Upper lobe of right lung (tissue), 1 donor: ENCODE measurements around the gene OVCH1. TPM values are rescaled to one million over a fixed set of nuclear protein-coding genes. Genes with fewer than 3 reads are reported as not detected.

ENCODE experiments used
- ATAC-seq: fragments of 200-7000 bp; cut with Tn5 transposase; one replicate; pipeline ENCODE4 v1.9.1; 2020; ENCODE audit warnings: mild to moderate bottlenecking, moderate library complexity
- DNase-seq: peaks from one replicate; pipeline ENCODE4 v3.0.0-alpha.2; 2020
- H3K27ac ChIP-seq: fragments of 200-600 bp; one replicate; pipeline ENCODE4 v1.8.0; 2022
- H3K27me3 ChIP-seq: fragments of 200-600 bp; one replicate; pipeline ENCODE4 v1.8.0; 2022; ENCODE audit warnings: mild to moderate bottlenecking
- H3K36me3 ChIP-seq: fragments of 200-600 bp; one replicate; pipeline ENCODE4 v1.8.0; 2022
- H3K4me1 ChIP-seq: fragments of 200-600 bp; one replicate; pipeline ENCODE4 v1.8.0; 2022
- H3K4me3 ChIP-seq: fragments of 200-600 bp; one replicate; pipeline ENCODE4 v1.8.0; 2022; ENCODE audit warnings: mild to moderate bottlenecking
- H3K9me3 ChIP-seq: fragments of 200-600 bp; one replicate; pipeline ENCODE4 v1.8.0; 2022
- intact Hi-C: fragments of 100-400 bp; cut with DNase I; formaldehyde crosslinking; loops from one replicate; pipeline ENCODE4 v1.11.0; 2022
- total RNA-seq: library from RNA; stranded (reverse); fragmentation: NEBNext Ultra II Directional; extraction: Animal tissue kit (Norgen Biotek cat#: 25700); gene quantifications from one replicate; pipeline ENCODE4 v1.2.1, GENCODE V29; 2021
- TF ChIP-seq, protein P1 (sequence below): fragments of 200-600 bp; IDR thresholded peaks from one replicate; pipeline ENCODE4 v1.8.0; 2022; ENCODE audit warnings: antibody characterized with exemption
- donor health status: DM: no; HTN: yes; CAD: no; lungs with severe emphysema.

OVCH1 gene
- total RNA-seq, 1 donor from 2014 or later = 2.0 TPM

DNA sequence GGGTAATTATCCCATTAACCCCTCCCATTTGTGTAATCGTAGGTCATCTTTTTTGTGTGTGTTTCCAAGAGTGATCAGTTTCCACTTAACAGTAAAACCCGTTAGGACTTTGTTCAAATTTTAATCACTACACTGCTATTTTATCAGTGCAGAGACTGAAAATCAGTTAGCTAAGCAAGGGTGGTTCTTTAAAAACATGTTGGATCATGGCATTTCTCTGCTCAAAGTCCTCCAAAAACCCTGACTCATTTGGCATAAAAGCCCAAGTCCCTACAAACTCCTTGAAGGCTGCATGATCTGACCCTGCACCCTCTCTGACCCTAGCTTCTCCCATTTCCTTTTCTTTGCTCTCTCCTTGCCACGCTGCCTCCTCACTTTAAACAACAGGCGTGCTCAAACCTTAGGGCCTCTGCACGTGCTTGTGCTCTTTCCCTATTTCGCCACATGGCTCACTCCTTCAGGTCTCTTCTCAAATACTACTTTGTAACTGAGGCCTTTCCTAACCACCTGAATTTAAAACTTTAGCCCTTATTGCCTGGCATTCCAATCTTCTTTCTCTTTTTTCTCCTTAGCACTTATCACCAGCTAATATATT lies 13.2 kb upstream of the OVCH1 start:
- Histone ChIP-seq H3K9me3 (no peaks in the 10 kb centered on the region), H3K4me3 (no peak overlapping the region), H3K4me1 (no peaks in the 10 kb centered on the region), H3K36me3 (peaks cover 13% of the 10 kb centered on the region), H3K27me3 (no peaks in the 10 kb centered on the region), H3K27ac (no peak overlapping the region)
- DNase-seq (no peak), ATAC-seq (no peak)
- TF ChIP-seq, protein P1, sequence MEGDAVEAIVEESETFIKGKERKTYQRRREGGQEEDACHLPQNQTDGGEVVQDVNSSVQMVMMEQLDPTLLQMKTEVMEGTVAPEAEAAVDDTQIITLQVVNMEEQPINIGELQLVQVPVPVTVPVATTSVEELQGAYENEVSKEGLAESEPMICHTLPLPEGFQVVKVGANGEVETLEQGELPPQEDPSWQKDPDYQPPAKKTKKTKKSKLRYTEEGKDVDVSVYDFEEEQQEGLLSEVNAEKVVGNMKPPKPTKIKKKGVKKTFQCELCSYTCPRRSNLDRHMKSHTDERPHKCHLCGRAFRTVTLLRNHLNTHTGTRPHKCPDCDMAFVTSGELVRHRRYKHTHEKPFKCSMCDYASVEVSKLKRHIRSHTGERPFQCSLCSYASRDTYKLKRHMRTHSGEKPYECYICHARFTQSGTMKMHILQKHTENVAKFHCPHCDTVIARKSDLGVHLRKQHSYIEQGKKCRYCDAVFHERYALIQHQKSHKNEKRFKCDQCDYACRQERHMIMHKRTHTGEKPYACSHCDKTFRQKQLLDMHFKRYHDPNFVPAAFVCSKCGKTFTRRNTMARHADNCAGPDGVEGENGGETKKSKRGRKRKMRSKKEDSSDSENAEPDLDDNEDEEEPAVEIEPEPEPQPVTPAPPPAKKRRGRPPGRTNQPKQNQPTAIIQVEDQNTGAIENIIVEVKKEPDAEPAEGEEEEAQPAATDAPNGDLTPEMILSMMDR = no peak
- intact Hi-C loops = no loop called here

DNA sequence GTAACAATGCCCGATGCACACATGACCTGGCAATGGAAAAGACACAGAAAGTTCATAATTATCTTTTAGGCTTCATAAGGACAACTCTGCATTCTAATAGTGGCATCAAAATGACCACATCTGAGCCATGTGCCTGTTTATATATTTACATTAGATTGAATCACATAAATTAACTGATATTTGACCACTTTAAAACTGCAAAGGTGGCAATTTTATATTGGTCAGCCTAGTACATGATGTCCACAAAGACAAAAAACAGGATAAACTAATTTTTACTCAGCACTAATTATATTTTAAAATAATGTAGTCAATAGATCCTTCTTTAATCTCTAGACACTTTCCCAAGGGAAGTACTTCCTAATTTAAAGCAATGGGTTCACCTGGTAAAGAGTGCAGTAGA lies 12.0 kb upstream of the OVCH1 start:
- intact Hi-C loops = no loop called here
- Histone ChIP-seq H3K36me3 (peaks cover 18% of the 10 kb centered on the region), H3K9me3 (no peaks in the 10 kb centered on the region), H3K4me3 (no peak overlapping the region), H3K4me1 (no peaks in the 10 kb centered on the region), H3K27ac (no peak overlapping the region), H3K27me3 (no peaks in the 10 kb centered on the region)
- DNase-seq (no peak), ATAC-seq (no peak)
- TF ChIP-seq, protein P1 = no peak

DNA sequence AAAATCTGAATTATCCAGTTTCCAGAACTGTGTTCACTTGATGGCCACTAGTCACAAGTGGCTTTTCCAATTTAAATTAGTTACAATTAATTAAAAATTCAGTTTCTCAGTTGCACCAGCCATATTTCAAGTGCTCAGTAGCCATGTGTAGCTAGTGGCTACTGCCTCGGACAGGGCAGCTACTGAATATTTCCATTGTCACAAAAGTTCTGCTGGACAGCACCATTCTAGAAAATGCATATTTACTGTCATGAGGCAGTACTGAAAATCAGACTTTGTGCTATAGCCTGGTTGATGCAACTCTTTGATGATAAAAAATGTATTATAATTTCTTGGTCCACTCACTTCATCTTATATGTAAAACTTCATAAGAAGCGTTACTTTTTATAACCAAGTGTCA lies 11.5 kb upstream of the OVCH1 start:
- Histone ChIP-seq H3K4me3 (no peak overlapping the region), H3K27me3 (no peaks in the 10 kb centered on the region), H3K9me3 (no peaks in the 10 kb centered on the region), H3K36me3 (peaks cover 18% of the 10 kb centered on the region), H3K27ac (no peak overlapping the region), H3K4me1 (no peaks in the 10 kb centered on the region)
- no peak for ATAC-seq
- no peak for DNase-seq
- intact Hi-C loops = no loop called here
- TF ChIP-seq, protein P1 = no peak

DNA sequence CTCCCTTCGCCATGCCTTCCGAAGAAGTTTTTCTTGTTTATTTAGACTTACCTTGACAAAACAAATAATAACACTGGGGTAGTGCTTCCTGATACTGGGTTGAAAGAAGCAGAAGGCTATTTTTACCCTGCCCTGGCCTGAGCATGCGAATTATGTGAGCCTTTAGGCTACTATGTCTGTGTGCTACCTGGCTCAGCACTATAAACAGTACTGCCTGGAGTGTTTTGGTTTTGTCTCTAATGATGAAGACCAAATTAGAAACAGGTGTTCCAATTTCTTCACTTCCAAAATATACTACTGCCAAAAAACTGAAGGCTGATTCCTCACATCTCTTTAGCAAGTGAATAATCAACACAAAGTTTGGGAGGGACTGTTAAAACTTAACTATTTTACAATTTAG lies 7.6 kb upstream of the OVCH1 start:
- H3K9me3 ChIP-seq = no peaks in the 10 kb centered on the region
- ATAC-seq (no peak), DNase-seq (no peak)
- H3K27ac ChIP-seq = no peak overlapping the region
- H3K27me3 ChIP-seq = no peaks in the 10 kb centered on the region
- H3K36me3 ChIP-seq = peaks cover 9% of the 10 kb centered on the region
- no peaks in the 10 kb centered on the region for H3K4me1 ChIP-seq
- intact Hi-C loops = no loop called here
- no peak overlapping the region for H3K4me3 ChIP-seq
- TF ChIP-seq, protein P1 = no peak

DNA sequence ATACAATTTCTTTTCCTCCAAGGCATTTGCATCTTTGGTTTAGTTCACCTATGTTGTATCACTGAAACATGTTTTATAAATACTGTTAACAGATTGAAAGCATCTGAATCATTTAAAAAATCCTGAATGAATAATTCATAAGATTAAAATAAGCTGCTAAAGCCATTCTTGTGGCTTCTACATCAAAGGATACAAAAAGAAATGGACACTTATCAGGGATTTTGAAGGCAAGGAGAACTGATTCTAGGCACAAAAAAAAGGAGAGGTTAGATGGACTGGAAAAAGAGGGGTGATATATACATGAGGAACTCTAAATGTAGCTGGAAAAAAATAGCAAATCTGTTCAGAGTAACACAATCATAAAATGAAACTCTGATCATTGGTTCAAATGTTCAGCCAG lies 5.8 kb upstream of the OVCH1 start:
- ATAC-seq (no peak), DNase-seq (no peak)
- no peaks in the 10 kb centered on the region for H3K9me3 ChIP-seq
- peaks cover 9% of the 10 kb centered on the region for H3K36me3 ChIP-seq
- H3K4me3 ChIP-seq = no peak overlapping the region
- intact Hi-C loops = no loop called here
- TF ChIP-seq, protein P1 = no peak
- H3K4me1 ChIP-seq = no peaks in the 10 kb centered on the region
- no peaks in the 10 kb centered on the region for H3K27me3 ChIP-seq
- no peak overlapping the region for H3K27ac ChIP-seq

DNA sequence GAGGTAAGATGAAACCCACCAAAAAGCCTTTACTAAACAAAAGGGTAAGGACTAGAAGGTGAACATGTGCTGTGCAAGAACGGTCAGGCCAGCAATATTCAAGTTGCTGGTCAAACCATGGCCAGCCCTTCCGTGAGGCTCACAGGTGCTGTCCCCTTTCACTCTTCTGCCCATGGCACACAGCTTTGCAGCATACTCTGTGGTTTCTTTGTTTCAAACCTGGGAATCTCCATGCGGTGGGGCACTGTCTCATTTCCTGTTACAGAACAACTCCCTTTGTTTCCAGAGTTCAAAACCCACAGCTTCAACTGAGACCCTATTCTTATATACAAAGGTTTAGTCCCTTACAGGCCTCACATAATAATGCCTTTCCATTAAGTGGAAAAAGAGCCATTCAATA lies 1.7 kb upstream of the OVCH1 start:
- TF ChIP-seq, protein P1 = no peak
- Histone ChIP-seq H3K4me3 (no peak overlapping the region), H3K9me3 (no peaks in the 10 kb centered on the region), H3K27me3 (no peaks in the 10 kb centered on the region), H3K27ac (no peak overlapping the region), H3K4me1 (no peaks in the 10 kb centered on the region), H3K36me3 (no peaks in the 10 kb centered on the region)
- DNase-seq (no peak), ATAC-seq (no peak)
- intact Hi-C loops = no loop called here
